ENCODE results near the gene EMILIN2. TPM values are rescaled to one million over a fixed set of nuclear protein-coding genes. Genes with fewer than 3 reads are reported as not detected.

EMILIN2 gene
- total and polyA plus RNA-seq, 9 of the 15 experiments (the other 6 are each of a cell fraction or from before 2014, with no cell fraction given): 0.01 to 0.40 (median 0.19) TPM

- TF ChIP-seq RBBP5 (IDR thresholded peaks at IDR 0.05; ENCODE audit: borderline replicate concordance, insufficient read depth, low read length, poor library complexity, severe bottlenecking): peak; percentile 92
- peak; percentile 44; the same call in 1 of the 2 replicates for TF ChIP-seq ETV1 (tag; conservative IDR thresholded peaks at IDR 0.05; ENCODE audit: low read depth)
- TF ChIP-seq RAD51 (IDR thresholded peaks at IDR 0.05; ENCODE audit: borderline replicate concordance, low read depth): peak; percentile 46; the same call in 1 of the 2 replicates
- TF ChIP-seq KAT2B (IDR thresholded peaks at IDR 0.05; ENCODE audit: low read depth, low read length): no peak
- peak; percentile 40 to 96 for TF ChIP-seq TBL1XR1 (IDR thresholded peaks at IDR 0.05; ENCODE audit: low read length in 2 of 2)
- TF ChIP-seq MGA (IDR thresholded peaks at IDR 0.05): peak; percentile 37; the same call in 1 of the 2 replicates
- TF ChIP-seq GTF2A2 (tag; IDR thresholded peaks at IDR 0.05): no peak
- no peak for TF ChIP-seq STAG1 (CRISPR knock-in tag; IDR thresholded peaks at IDR 0.05; ENCODE audit: borderline replicate concordance)
- TF ChIP-seq HINFP (tag; conservative IDR thresholded peaks at IDR 0.05; ENCODE audit: low read depth): no peak
- TF ChIP-seq TAF1 (IDR thresholded peaks at IDR 0.05; ENCODE audit: control insufficient read depth, extremely low read depth, insufficient read depth, low read length, severe bottlenecking): peak; percentile 45
Observed at GRCh38 chr18:2853926-2854664, 7.3 kb downstream of the EMILIN2 start (continued).
